SH-SY5Y (cell line): ENCODE measurements around the gene ADGRA1.

ENCODE experiments used
- GATA2 ChIP-seq: IDR thresholded peaks from 2 replicates; pipeline ENCODE4 v1.6.1; 2011; ENCODE audit warnings: mild to moderate bottlenecking, low read depth, low read length
- GATA3 ChIP-seq: IDR thresholded peaks from 2 replicates; pipeline ENCODE4 v1.6.1; 2011; ENCODE audit warnings: low read depth, mild to moderate bottlenecking, low read length, moderate library complexity

GRCh38 chr10:133139551-133140065 lies 51.9 kb downstream of the ADGRA1 start:
- TF ChIP-seq GATA3 (no peak), GATA2 (no peak)
